GM18520 (cell line): Measurements from ENCODE around the gene ATF7IP2.
"Not testable (repeated sequence)": the region's sequence is repeated elsewhere in the genome, so short reads cannot be mapped to it uniquely, and the experiment has no call there.

ENCODE experiments used
- ATAC-seq: cut with Tn5 transposase; IDR thresholded peaks from one replicate; pipeline ENCODE4 v1.9.1; 2021; ENCODE audit not compliant: unreplicated experiment

ATF7IP2 gene

GRCh38 chr16:10371592-10371991, 14.3 kb upstream of the ATF7IP2 start:
- no peak for ATAC-seq

GRCh38 chr16:10373556-10373955, 12.3 kb upstream of the ATF7IP2 start:
- no peak for ATAC-seq

- no peak for ATAC-seq
These were observed 9.6 kb upstream of the ATF7IP2 start for GRCh38 chr16:10376229-10376628.

- ATAC-seq = no peak
These were observed 2.2 kb upstream of the ATF7IP2 start for GRCh38 chr16:10383626-10384025.

GRCh38 chr16:10386517-10387100, 748 bp downstream of the ATF7IP2 start:
- no peak for ATAC-seq

GRCh38 chr16:10387188-10387617, 1.3 kb downstream of the ATF7IP2 start:
- no peak for ATAC-seq

- ATAC-seq = no peak
These were observed 3.1 kb downstream of the ATF7IP2 start for GRCh38 chr16:10388988-10389387.

GRCh38 chr16:10390330-10390729, 4.5 kb downstream of the ATF7IP2 start:
- no peak for ATAC-seq

GRCh38 chr16:10390867-10391266, 5.0 kb downstream of the ATF7IP2 start:
- ATAC-seq = no peak

GRCh38 chr16:10391339-10391738, 5.5 kb downstream of the ATF7IP2 start:
- no peak for ATAC-seq

GRCh38 chr16:10402975-10403374, 17.1 kb downstream of the ATF7IP2 start:
- no peak for ATAC-seq

- no peak for ATAC-seq
These were observed 19.6 kb downstream of the ATF7IP2 start for GRCh38 chr16:10405386-10405939.

GRCh38 chr16:10408824-10409381, 23.0 kb downstream of the ATF7IP2 start:
- ATAC-seq = no peak

GRCh38 chr16:10409713-10410112, 23.9 kb downstream of the ATF7IP2 start:
- not testable (repeated sequence) for ATAC-seq

- no peak for ATAC-seq
These were observed 24.6 kb downstream of the ATF7IP2 start for GRCh38 chr16:10410469-10410868.

GRCh38 chr16:10412935-10413601, 27.2 kb downstream of the ATF7IP2 start:
- no peak for ATAC-seq

GRCh38 chr16:10418204-10418603, 32.3 kb downstream of the ATF7IP2 start:
- not testable (repeated sequence) for ATAC-seq

- no peak for ATAC-seq
These were observed 33.8 kb downstream of the ATF7IP2 start for GRCh38 chr16:10419701-10420100.

- ATAC-seq = no peak
These were observed 35.7 kb downstream of the ATF7IP2 start for GRCh38 chr16:10421596-10421995.

- no peak for ATAC-seq
These were observed 42.7 kb downstream of the ATF7IP2 start for GRCh38 chr16:10428433-10429168.

GRCh38 chr16:10429299-10429969, 43.6 kb downstream of the ATF7IP2 start:
- ATAC-seq = not testable (repeated sequence)
